Subcutaneous abdominal adipose tissue (tissue), 5 donors: ENCODE measurements around the gene WDR54.
"Not testable (repeated sequence)": the region's sequence is repeated elsewhere in the genome, so short reads cannot be mapped to it uniquely, and the experiment has no call there.

ENCODE experiments used
- H3K27ac ChIP-seq: one replicate; pipeline ENCODE4 v1.7.0; 2013; ENCODE audit warnings: low read depth, mild to moderate bottlenecking, inconsistent platforms, low read length, moderate library complexity
- H3K27me3 ChIP-seq, 5 donors: one replicate each; pipeline ENCODE4 v1.7.0; 2013; ENCODE audit warnings: low read length in 5 of 5, inconsistent platforms in 1 of 5; ENCODE audit not compliant: control insufficient read depth in 5 of 5, insufficient read depth in 4 of 5
- H3K36me3 ChIP-seq, 5 donors: one replicate each; pipeline ENCODE4 v1.7.0; 2013; ENCODE audit warnings: low read length in 5 of 5; ENCODE audit not compliant: control insufficient read depth in 5 of 5, insufficient read depth in 5 of 5
- H3K4me1 ChIP-seq, 5 donors: one replicate each; pipeline ENCODE4 v1.7.0; 2013; ENCODE audit warnings: low read length in 5 of 5, mild to moderate bottlenecking in 3 of 5, moderate library complexity in 1 of 5; ENCODE audit not compliant: control insufficient read depth in 5 of 5, insufficient read depth in 5 of 5
- H3K4me3 ChIP-seq, 5 donors: one replicate each; pipeline ENCODE4 v1.7.0; 2013; ENCODE audit warnings: low read length in 5 of 5, low read depth in 1 of 5
- H3K9ac ChIP-seq, 5 donors: one replicate each; pipeline ENCODE4 v1.7.0; 2013; ENCODE audit warnings: low read length in 5 of 5, mild to moderate bottlenecking in 4 of 5, moderate library complexity in 3 of 5
- H3K9me3 ChIP-seq, 5 donors: one replicate each; pipeline ENCODE4 v1.7.0; 2013; ENCODE audit warnings: low read length in 5 of 5; ENCODE audit not compliant: control insufficient read depth in 5 of 5
- donor health status: healthy.
- donor health status: healthy.
- donor health status: healthy.
- donor health status: healthy.
- donor health status: healthy.

The WDR54 gene

DNA sequence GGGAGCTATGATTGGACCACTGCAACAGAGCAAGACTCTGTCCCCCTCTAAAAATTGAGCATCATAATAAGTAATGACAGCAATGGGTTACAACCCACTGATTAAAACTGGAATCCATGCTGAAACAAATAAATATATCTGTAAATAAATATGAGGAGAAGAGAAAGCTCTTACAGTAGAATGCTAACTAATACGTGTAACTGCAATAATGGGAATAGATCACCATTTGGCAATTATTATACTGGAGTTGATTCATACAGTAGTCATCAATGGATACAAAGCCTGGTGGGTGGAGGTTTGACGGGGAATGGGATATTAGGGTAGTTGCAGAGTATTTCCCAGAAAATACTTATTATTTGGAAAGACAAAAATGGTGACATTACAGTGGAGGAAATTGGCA lies 27.2 kb downstream of the WDR54 start:
- Histone ChIP-seq H3K4me1 (peaks cover 0 to 7% (median 3%) of the 10 kb centered on the region in 5 donors), H3K9ac (no peak overlapping the region), H3K4me3 (no peak overlapping the region), H3K27me3 (no peaks in the 10 kb centered on the region), H3K27ac (no peak overlapping the region), H3K9me3 (no peaks in the 10 kb centered on the region), H3K36me3 (no peaks in the 10 kb centered on the region)

DNA sequence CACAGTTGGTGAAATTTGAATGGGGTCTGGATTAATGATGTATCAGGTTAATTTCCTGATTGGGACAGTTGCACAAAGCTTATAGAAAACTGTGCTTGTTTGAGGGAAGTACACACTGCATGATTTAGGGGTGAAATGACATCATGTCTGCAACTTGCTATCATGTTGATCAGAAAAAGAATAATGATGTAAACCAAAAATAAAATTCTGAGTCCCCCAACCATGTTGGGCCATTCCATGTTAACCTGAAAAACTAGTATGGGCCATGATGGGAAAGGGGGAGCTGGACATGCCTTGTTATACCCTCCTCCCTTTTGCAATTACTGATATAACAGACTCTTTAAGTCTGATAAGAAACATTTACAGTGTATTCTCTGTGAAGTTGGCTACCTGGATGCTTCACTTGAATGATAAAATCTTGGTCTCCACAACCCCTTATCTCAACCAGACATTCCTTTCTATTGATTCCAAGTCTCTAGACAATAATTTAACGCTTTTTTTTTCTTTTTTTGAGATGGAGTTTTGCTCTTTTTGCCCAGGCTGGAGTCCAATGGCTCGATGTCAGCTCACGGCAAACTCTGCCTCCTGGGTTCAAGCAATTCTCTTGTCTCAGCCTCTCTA lies 29.1 kb downstream of the WDR54 start:
- no peaks in the 10 kb centered on the region for H3K9me3 ChIP-seq
- H3K36me3 ChIP-seq, result no peaks in the 10 kb centered on the region
- H3K27me3 ChIP-seq, result no peaks in the 10 kb centered on the region
- no peak overlapping the region for H3K27ac ChIP-seq
- H3K4me3 ChIP-seq, result no peak overlapping the region
- H3K9ac ChIP-seq, result no peak overlapping the region
- peaks cover 7 to 12% (median 12%) of the 10 kb centered on the region in 5 donors for H3K4me1 ChIP-seq

- Histone ChIP-seq H3K27ac (peak within 1 kb of the TSS; percentile 79), H3K4me1 (peaks cover 11 to 44% (median 39%) of the 10 kb centered on the region in 5 donors), H3K36me3 (no peaks in the 10 kb centered on the region), H3K4me3 (peak within 1 kb of the TSS; percentile 76 to 91 (median 87)), H3K9ac (peak within 1 kb of the TSS; percentile 73 to 90 (median 82)), H3K9me3 (no peaks in the 10 kb centered on the region), H3K27me3 (no peaks in the 10 kb centered on the region)
These were observed 33.4 kb downstream of the WDR54 start, which contains the start of gene INO80B for GRCh38 chr2:74454654-74455511. TSS of gene INO80B (plus strand) at chr2:74455087. CDS start at chr2:74455117, 30 bp downstream.

DNA sequence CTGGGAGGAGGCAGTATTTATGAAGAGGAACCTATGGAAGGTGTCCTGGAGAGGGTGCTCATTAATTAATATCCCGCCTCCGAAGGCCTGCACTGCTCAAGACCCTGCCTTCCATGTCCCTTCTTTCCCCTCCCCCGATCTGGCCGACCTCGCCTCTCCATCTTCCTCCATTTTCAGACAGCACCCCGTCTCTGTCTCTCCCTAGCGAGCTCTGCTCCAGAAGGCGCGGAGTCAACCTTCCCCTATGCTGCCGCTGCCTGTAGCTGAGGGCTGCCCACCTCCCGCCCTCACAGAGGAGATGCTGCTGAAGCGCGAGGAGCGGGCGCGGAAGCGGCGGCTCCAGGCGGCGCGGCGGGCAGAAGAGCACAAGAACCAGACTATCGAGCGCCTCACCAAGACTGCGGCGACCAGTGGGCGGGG lies 35.6 kb downstream of the WDR54 start:
- Histone ChIP-seq H3K4me3 (peak overlapping the region; percentile 68 to 88 (median 86)), H3K27ac (peak overlapping the region; percentile 97), H3K27me3 (no peaks in the 10 kb centered on the region), H3K9me3 (no peaks in the 10 kb centered on the region), H3K4me1 (peaks cover 11 to 44% (median 39%) of the 10 kb centered on the region in 5 donors), H3K9ac (peak overlapping the region in 4 of 5 donors; percentile 38 to 68 (median 53)), H3K36me3 (peaks cover 0 to 13% (median 12%) of the 10 kb centered on the region in 5 donors)

GRCh38 chr2:74457549-74458131 lies 36.1 kb downstream of the WDR54 start:
- H3K4me3 ChIP-seq, result peak overlapping the region; percentile 83 to 91 (median 86)
- peak overlapping the region; percentile 68 to 89 (median 86) for H3K9ac ChIP-seq
- H3K27me3 ChIP-seq, result no peaks in the 10 kb centered on the region
- peaks cover 0 to 18% (median 17%) of the 10 kb centered on the region in 5 donors for H3K36me3 ChIP-seq
- no peaks in the 10 kb centered on the region for H3K9me3 ChIP-seq
- H3K4me1 ChIP-seq, result peaks cover 11 to 44% (median 39%) of the 10 kb centered on the region in 5 donors
- H3K27ac ChIP-seq, result peak overlapping the region; percentile 97

GRCh38 chr2:74458132-74458937 lies 36.8 kb downstream of the WDR54 start, which contains the start of gene WBP1:
TSS of gene WBP1 (plus strand) at chr2:74458438. CDS start at chr2:74458603, 165 bp downstream.
- Histone ChIP-seq H3K27ac (peak within 1 kb of the TSS; percentile 97), H3K4me1 (peaks cover 11 to 44% (median 39%) of the 10 kb centered on the region in 5 donors), H3K4me3 (peak within 1 kb of the TSS; percentile 83 to 97 (median 86)), H3K36me3 (peaks cover 0 to 24% (median 21%) of the 10 kb centered on the region in 5 donors), H3K9me3 (no peaks in the 10 kb centered on the region), H3K27me3 (no peaks in the 10 kb centered on the region), H3K9ac (peak within 1 kb of the TSS; percentile 68 to 89 (median 86))

- Histone ChIP-seq H3K27me3 (no peaks in the 10 kb centered on the region), H3K4me1 (peaks cover 11 to 44% (median 39%) of the 10 kb centered on the region in 5 donors), H3K9ac (peak overlapping the region in 4 of 5 donors; percentile 46 to 78 (median 68)), H3K9me3 (no peaks in the 10 kb centered on the region), H3K4me3 (peak overlapping the region; percentile 76 to 97 (median 86)), H3K36me3 (peaks cover 0 to 24% (median 21%) of the 10 kb centered on the region in 5 donors), H3K27ac (peak overlapping the region; percentile 49)
These were observed 37.4 kb downstream of the WDR54 start for GRCh38 chr2:74458938-74459363.

- H3K27ac ChIP-seq, H3K4me3 ChIP-seq, H3K27me3 ChIP-seq, H3K9ac ChIP-seq, H3K9me3 ChIP-seq: not testable (repeated sequence)
- H3K36me3 ChIP-seq, result peaks cover 0 to 24% (median 21%) of the 10 kb centered on the region in 5 donors
- H3K4me1 ChIP-seq, result peaks cover 11 to 46% (median 41%) of the 10 kb centered on the region in 5 donors
These were observed 38.1 kb downstream of the WDR54 start for GRCh38 chr2:74459503-74460118.

DNA sequence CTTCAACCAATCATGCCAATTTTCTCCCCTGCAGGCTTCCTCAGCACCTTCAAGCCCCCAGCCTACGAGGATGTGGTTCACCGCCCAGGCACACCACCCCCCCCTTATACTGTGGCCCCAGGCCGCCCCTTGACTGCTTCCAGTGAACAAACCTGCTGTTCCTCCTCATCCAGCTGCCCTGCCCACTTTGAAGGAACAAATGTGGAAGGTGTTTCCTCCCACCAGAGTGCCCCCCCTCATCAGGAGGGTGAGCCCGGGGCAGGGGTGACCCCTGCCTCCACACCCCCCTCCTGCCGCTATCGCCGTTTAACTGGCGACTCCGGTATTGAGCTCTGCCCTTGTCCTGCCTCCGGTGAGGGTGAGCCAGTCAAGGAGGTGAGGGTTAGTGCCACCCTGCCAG lies 38.7 kb downstream of the WDR54 start:
- Histone ChIP-seq H3K36me3 (peaks cover 0 to 24% (median 21%) of the 10 kb centered on the region in 5 donors), H3K4me1 (peaks cover 8 to 47% (median 40%) of the 10 kb centered on the region in 5 donors)
- H3K27ac ChIP-seq, H3K27me3 ChIP-seq, H3K4me3 ChIP-seq, H3K9me3 ChIP-seq, H3K9ac ChIP-seq: not testable (repeated sequence)
